ENCODE data around the gene TP53TG3F. TPM values are rescaled to one million over a fixed set of nuclear protein-coding genes. Genes with fewer than 3 reads are reported as not detected.
"Not testable (repeated sequence)": the region's sequence is repeated elsewhere in the genome, so short reads cannot be mapped to it uniquely, and the experiment has no call there.

TP53TG3F gene, protein sequence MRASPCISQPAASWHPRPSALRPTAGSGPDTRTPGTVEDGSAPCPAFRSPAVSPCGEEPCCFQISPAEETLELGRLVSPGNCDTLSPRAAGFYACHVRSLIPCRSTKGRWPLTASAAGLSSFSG
- total RNA-seq (not detected), polyA plus RNA-seq (not detected)
- long read RNA-seq, donor 1: 0 reads
- long read RNA-seq, donor 2: 0 reads
- long read RNA-seq, donor 3: 0 reads
- long read RNA-seq, donor 4: 0 reads

GRCh38 chr16:33459312-33459711 lies at the start of gene TP53TG3F:
TSS of gene TP53TG3F (plus strand) at chr16:33459612. CDS start at chr16:33459680, 68 bp downstream.
- WGBS: no CpG with 5 or more reads among the region's 25 CpGs
- intact Hi-C loops (cut with DNase I); H3K4me3 ChIP-seq (ENCODE audit: low read length); DNase-seq; H3K27me3 ChIP-seq (ENCODE audit: control insufficient read depth, insufficient read depth); H3K4me1 ChIP-seq (ENCODE audit: control insufficient read depth, insufficient read depth, low read length); H3K9me3 ChIP-seq (ENCODE audit: control insufficient read depth, low read length); ATAC-seq; H3K27ac ChIP-seq (ENCODE audit: low read length): not testable (repeated sequence)

DNA sequence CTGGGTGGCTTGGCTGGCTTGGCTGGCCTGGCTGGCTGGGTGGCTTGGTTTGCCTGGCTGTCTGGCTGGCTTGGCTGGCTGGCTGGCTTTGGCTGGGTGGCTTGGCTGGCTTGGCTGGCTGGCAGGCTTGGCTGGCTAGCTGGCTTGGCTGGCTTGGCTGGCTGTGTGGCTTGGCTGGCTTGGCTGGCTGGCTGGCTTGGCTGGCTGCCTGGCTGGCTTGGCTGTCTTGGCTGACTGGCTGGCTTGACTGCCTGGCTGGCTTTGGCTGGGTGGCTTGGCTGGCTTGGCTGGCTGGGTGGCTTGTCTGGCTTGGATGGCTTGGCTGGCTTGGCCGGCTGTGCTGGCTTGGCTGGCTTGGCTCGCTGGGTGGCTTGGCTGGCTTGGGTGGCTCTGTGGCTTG lies 32.2 kb downstream of the TP53TG3F start:
- no CpG with 5 or more reads among the region's 2 CpGs for WGBS
- ATAC-seq; H3K27ac ChIP-seq (ENCODE audit: low read length); H3K9me3 ChIP-seq (ENCODE audit: control insufficient read depth, low read length); H3K4me3 ChIP-seq (ENCODE audit: low read length); H3K4me1 ChIP-seq (ENCODE audit: control insufficient read depth, insufficient read depth, low read length); intact Hi-C loops (cut with DNase I); DNase-seq; H3K27me3 ChIP-seq (ENCODE audit: control insufficient read depth, insufficient read depth): not testable (repeated sequence)

GRCh38 chr16:33507231-33507630 lies 47.8 kb downstream of the TP53TG3F start:
- intact Hi-C loops (cut with DNase I); H3K27me3 ChIP-seq (ENCODE audit: control insufficient read depth, insufficient read depth); H3K9me3 ChIP-seq (ENCODE audit: control insufficient read depth, low read length); H3K27ac ChIP-seq (ENCODE audit: low read length); H3K4me3 ChIP-seq (ENCODE audit: low read length); H3K4me1 ChIP-seq (ENCODE audit: control insufficient read depth, insufficient read depth, low read length); ATAC-seq: not testable (repeated sequence)
- peak in 1 of 3 donors; percentile 3 for DNase-seq
- 90% methylated on average over 2 of the region's 4 CpGs for WGBS

DNA sequence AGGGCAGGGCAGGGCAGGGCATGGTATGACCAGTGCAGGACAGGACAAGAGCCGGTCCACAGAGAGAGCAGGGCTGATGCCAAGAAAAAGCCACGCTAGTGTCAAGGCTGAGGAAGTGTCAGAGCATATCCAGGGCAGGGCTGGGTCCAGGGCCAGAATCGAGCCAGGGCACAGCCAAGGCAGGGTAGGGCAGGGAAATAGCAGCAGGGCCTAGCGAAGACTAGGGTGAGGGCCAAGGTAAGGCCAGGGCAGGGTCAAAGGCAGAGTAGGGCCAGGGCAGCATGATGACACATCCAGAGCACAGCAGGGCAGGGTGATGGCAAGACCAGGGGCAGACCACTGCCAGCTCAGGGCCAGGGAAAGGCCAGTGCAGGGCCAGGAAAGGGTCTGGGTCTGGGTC lies 49.7 kb downstream of the TP53TG3F start:
- ATAC-seq; H3K4me3 ChIP-seq (ENCODE audit: low read length); H3K9me3 ChIP-seq (ENCODE audit: control insufficient read depth, low read length); H3K4me1 ChIP-seq (ENCODE audit: control insufficient read depth, insufficient read depth, low read length); H3K27ac ChIP-seq (ENCODE audit: low read length); H3K27me3 ChIP-seq (ENCODE audit: control insufficient read depth, insufficient read depth); DNase-seq; intact Hi-C loops (cut with DNase I): not testable (repeated sequence)
- 71% methylated on average over 1 of the region's 4 CpGs for WGBS

- H3K27me3 ChIP-seq (ENCODE audit: control insufficient read depth, insufficient read depth); ATAC-seq; H3K27ac ChIP-seq (ENCODE audit: low read length); H3K9me3 ChIP-seq (ENCODE audit: control insufficient read depth, low read length); H3K4me3 ChIP-seq (ENCODE audit: low read length); H3K4me1 ChIP-seq (ENCODE audit: control insufficient read depth, insufficient read depth, low read length); intact Hi-C loops (cut with DNase I): not testable (repeated sequence)
- peak in 1 of 3 donors; percentile 16 for DNase-seq
- 92% methylated on average over 2 of the region's 10 CpGs for WGBS
Observed at GRCh38 chr16:33509906-33510305, 50.5 kb downstream of the TP53TG3F start.

Other genes starting within 250 kb of the TP53TG3F start
- not detected for gene TP53TG3E, start 155.3 kb upstream of the TP53TG3F start, total RNA-seq
- not detected for gene TP53TG3E, start 155.3 kb upstream of the TP53TG3F start, polyA plus RNA-seq
- gene TP53TG3B, start 98.8 kb upstream of the TP53TG3F start, total RNA-seq: not detected
- not detected for gene TP53TG3B, start 98.8 kb upstream of the TP53TG3F start, polyA plus RNA-seq